Stimulated activated CD4-positive, alpha-beta T cell treated with anti-CD3 and anti-CD28 coated beads, Interleukin-15, amount 100 ng/mL, for 48 hours (primary cell): ENCODE results near the gene OLFML2A.

ENCODE experiments used
- DNase-seq, 2 donors: peaks; one replicate each; pipeline ENCODE4 v3.0.0-alpha.2; 2020; ENCODE audit warnings: low read depth in 2 of 2

The OLFML2A gene

DNA sequence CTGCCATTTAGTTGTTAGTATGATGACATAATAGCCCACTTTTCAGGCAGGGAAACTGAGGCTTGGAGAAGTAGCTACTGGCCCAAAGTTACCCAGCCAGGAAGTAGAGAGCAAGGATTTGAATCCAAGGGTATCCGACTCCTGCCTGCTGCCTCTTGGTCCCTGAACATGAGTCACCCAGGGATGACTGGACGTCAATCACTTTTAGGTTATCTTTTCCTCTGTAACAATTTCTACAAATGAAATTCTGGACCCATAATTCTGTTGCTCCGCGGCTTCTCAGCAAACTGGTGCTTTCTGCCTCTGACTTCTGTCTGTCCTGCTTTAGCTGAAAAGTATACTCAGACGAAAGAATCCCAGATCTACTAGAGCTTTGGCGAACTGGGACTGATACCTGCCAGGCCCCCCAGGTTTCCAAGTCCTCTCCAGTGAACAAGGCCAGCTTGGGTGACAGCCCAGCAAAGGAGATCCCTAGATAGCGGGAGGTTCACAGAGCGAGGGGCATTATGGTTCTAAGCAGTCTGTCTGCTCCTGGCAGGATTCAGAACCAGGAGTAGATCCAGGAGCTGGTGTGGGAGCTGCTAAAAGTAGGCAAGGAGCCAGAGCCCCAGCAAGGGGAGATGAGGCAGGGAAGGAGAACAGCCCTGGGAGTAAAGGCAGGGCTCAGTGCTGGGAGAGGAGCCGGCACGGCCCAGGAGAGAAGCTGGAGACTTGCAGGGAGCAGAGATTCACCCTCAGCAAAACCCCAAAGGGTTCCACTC lies 20.6 kb downstream of the OLFML2A start:
- DNase-seq, result no peak

DNA sequence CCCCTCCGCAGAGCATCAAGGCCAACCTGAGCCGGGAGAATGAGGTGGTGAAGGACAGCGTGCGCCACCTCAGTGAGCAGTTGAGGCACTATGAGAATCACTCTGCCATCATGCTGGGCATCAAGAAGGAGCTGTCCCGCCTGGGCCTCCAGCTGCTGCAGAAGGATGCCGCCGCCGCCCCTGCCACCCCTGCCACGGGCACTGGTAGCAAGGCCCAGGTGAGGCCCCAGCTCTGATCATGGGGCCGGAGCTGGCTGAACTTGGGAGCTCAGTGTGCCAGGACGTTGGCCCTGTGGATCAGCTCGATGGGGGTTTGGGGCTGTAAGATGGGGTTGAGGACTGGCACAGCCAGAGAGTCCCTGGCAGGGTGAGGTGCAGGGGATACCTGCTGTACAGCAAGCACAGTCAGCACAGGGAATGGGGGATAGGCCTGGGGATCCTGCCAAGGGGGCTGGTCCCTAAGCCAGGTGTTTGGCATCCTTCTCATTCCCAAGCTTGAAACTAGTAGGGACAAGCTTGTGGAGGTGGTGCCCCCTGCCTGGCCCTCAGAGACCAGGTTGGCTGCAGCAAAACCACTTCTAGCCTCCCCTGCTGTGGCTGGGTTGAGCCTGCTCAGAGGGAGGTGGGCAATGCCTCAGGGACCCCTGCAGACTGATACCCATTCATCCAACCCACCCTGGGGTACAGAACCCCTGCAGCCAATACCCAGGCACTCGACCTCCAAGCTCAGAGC lies 22.5 kb downstream of the OLFML2A start:
- DNase-seq, result no peak

GRCh38 chr9:124800306-124801259 lies 23.6 kb downstream of the OLFML2A start:
- DNase-seq, result no peak

DNA sequence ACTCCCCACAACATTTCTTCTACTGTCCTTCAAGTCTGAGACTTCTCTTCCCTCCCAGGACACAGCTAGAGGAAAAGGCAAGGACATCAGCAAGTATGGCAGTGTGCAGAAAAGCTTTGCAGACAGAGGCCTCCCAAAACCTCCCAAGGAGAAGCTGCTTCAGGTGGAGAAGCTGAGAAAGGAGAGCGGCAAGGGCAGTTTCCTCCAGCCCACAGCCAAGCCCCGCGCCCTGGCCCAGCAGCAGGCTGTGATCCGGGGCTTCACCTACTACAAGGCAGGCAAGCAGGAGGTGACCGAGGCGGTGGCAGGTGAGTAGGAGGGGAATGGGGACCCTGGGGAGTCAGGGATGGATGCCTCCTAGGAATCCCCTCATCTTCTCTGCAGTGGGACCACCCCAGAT lies 24.4 kb downstream of the OLFML2A start:
- DNase-seq, result no peak

DNA sequence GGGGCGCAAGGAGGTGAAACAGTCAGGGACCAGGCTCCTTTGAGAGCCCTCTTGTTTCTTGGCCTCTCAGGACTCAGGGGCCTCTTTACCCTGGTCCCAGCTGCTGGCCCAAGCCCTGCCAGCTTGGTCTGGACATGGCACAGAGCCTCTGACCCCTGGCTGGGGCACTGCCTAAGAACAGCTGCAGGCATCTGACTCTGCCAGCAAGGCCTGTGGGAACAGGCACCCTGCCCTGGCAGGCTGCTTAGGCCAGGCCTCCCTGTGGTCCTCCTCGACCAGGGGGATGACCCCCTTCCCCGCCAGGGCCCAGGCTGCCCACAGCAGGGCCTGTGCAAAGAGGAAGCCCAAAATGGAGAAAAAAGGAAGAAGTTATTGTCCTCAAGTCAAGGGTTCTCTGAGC lies 25.5 kb downstream of the OLFML2A start:
- no peak for DNase-seq

GRCh38 chr9:124803911-124804310 lies 27.0 kb downstream of the OLFML2A start:
- no peak for DNase-seq

GRCh38 chr9:124805186-124805585 lies 28.3 kb downstream of the OLFML2A start:
- DNase-seq, result no peak

GRCh38 chr9:124808246-124808956 lies 31.5 kb downstream of the OLFML2A start:
- no peak for DNase-seq

DNA sequence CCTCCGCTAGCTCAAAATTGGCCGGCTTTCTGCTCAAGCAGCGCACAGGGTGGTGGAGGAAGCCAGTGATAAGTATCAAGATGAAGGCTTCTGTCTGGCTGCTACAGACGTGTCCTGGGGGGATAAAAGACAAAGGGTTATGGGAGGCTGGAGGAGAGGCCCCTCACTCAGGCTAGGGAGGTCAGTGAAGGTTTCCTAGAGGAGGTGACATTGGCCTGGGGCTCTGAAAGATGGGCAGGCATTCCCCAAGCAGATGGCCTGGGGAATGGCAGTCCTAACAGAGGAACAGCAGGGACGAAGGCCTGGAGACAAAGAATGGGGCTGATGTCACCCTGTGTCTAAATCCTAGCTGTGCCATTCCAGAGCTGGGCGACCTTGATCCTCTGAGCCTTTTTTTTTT lies 32.3 kb downstream of the OLFML2A start:
- DNase-seq, result no peak

GRCh38 chr9:124809741-124810500 lies 33.0 kb downstream of the OLFML2A start:
- no peak for DNase-seq

DNA sequence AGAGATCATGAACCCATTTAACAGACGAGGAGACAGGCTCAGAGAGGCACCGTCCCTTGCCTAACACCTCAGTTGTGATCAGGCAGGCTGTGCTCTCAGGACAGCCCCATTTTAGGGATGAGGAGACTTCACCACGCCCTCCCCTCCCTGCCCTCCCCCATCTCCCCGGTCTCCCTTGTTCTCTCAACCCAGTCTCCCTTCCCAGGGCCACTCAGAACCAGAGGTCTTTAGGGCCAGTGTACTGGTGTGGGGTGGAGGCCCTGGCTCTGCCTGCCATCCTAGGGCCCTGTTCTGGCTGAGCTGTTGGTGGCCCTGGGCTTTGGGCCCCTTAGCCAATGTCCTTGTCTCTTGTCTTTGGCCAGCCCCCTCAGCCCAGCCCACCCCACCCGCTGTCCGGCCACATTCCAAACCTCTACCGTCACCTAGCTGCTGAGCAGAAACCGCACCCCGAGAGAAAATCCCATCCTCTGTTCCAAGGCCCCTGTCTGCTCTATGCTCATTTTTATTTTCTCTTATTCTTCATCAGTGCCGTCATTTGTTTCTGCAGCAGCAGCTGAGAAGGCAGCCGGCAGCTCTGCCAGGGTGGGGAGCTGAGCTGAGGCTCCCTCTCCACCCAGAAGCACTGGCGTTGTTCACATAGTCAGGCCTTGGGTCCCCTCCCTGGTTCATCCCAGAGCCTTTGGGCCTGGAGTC lies 33.9 kb downstream of the OLFML2A start:
- no peak for DNase-seq

DNA sequence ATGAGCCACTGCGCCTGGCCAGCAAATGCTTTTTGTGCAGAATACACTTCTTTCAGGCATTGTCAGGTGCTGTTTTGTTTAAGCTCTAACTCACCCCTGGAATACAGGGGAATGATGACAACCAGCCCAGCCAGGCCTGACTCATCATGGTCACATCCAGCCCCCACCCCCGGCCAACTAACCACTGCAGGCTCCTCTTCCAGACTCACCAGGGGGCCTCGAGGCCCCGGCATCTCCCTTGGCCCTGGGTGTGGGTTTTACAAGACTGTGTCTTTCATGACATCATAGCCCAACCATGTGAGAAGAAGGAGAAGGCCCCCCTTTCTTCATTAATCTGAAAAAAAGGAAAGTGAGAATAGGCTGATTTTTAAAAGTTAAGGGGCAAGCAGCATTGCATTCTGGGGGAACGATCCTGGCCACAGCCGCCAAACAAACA lies 35.5 kb downstream of the OLFML2A start:
- peak in 1 of 2 donors; percentile 4 for DNase-seq

DNA sequence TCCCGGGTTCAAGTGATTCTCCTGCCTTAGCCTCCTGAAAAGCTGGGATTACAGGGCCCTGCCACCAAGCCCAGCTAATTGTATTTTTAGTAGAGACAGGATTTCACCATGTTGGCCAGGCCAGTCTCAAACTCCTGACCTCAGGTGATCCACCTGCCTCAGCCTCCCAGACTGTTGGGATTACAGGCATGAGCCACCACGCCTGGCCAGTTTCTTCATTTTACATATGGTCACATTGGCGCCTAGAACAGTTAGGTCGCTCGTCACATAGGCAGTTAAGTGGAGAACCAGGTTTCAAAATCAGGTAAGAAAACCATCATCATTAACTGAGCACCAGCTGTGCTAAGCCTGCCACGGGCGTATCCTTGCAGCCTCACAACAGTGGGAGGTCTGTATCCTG lies 36.1 kb downstream of the OLFML2A start:
- no peak for DNase-seq

- no peak for DNase-seq
Observed at GRCh38 chr9:124813501-124814163, 36.7 kb downstream of the OLFML2A start.

DNA sequence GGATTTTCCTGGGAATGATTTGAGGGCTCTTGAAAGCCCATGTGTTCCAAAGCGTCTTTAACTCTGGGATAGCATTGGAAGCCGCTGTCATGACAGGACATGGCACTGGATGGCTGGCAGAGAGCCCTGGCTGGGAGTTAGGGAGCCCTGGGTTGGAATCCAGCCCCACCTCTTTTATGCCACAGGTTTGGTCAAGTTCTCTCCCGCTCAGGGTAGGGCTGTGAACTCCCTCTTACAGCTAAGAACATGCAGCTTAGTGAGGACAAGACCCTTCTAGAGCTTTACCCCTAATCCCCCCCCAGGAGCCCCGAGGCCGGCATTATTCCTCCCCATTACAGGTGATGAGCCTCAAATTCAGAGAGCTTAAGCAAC lies 37.2 kb downstream of the OLFML2A start:
- no peak for DNase-seq

GRCh38 chr9:124815601-124816000 lies 38.7 kb downstream of the OLFML2A start:
- no peak for DNase-seq

DNA sequence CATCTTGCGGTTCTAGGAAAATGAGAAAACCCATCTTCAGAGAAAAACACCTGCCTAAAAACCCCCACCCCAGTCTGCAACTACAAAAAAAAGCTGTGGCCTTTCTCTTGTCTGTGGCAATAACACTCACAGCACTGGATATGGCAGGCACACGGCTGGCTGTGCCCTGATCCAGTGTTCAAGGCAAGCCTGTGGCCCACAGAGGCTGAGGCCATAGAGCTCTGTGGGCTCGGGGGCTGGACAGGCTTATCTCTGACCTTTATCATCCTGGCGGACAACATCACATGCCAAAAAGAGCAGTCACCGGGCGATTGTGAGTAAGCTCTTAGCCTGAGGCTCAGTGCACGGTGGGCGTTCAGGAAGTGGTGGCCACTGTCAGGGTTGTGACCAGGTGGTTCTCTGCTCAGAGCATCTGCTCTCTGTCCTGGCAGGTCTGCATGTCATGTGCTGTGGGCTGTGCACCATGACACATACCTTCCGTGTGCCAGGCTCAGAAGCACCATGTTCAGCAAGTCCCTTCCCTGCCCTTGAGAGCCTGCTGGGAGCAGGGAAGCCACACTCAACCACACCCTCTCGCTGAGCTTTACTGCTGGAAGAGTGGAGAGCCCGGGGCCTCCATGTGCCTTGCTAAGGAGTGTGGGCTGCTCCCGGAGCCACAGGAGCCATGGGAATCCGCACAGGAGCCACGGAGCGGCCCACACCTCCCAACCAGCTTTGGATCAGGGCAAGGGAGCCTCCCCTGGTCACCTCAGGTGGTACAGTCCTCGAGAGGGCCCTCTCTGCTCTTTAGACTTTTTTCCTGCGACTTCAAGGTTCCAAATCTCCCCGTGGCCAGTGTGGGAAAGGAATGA lies 41.7 kb downstream of the OLFML2A start:
- no peak for DNase-seq

- no peak for DNase-seq
Observed at GRCh38 chr9:124820698-124821623, 44.0 kb downstream of the OLFML2A start.
